ENCODE measurements around the gene TAF15. TPM values are rescaled to one million over a fixed set of nuclear protein-coding genes. Genes with fewer than 3 reads are reported as not detected.

TAF15 gene
- total and polyA plus RNA-seq, 10 of the 15 experiments (the other 5 are each of a cell fraction or from before 2014, with no cell fraction given): 9.5 to 259 (median 40.4) TPM

DNA sequence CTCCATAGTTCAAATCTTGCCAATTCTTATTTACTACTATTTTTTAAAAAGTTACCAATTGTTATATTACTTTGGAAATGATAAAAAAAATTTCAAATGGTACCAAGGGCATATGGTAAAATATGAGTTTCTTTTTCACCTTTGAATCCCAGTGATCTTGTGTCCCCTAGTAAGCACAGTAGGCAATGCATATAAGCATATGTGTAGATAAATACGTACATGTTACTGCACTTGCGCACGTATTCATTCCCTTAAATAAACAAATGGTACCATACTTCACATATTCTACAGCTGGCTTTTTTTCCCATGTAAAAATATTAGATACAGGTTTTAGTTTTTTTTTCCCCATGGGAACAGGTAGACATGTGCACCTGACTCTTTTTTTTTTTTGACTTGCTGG is 31.8 kb downstream of the TAF15 start:
- RAD21 ChIA-PET (ENCODE audit: unreplicated experiment): interaction anchor here (0.7 to 1.1 kb wide), 2 partner anchors 10 to 17 kb away, joined by 3 read pairs; no protein-coding TSS in a partner anchor
- Histone ChIP-seq H3K79me2 (ENCODE audit: control insufficient read depth, insufficient read depth, low read length) (no peaks in the 10 kb centered on the region), H3K36me3 (ENCODE audit: control insufficient read depth in 2 of 2, insufficient read depth in 2 of 2, low read length in 1 of 2) (peaks cover 8 to 45% of the 10 kb centered on the region in 2 experiments), H3K9me3 (replicated peaks; ENCODE audit: control insufficient read depth, insufficient read depth, low read length) (no peaks in the 10 kb centered on the region), H3K27me3 (replicated peaks in 1 of 2; ENCODE audit: control insufficient read depth in 2 of 2, insufficient read depth in 2 of 2, low read length in 1 of 2) (no peaks in the 10 kb centered on the region), H3K27ac (ENCODE audit: control insufficient read depth, insufficient read depth) (no peak overlapping the region), H3K4me2 (ENCODE audit: control insufficient read depth, insufficient read depth) (no peak overlapping the region), H3K4me3 (no peak overlapping the region), H2AFZ (ENCODE audit: control insufficient read depth, low read depth, low read length) (no peak overlapping the region), H3K9ac (ENCODE audit: control insufficient read depth, insufficient read depth, low read length) (no peak overlapping the region), H4K20me1 (ENCODE audit: control insufficient read depth, insufficient read depth) (no peaks in the 10 kb centered on the region), H3K4me1 (ENCODE audit: control insufficient read depth, insufficient read depth, low read length) (no peaks in the 10 kb centered on the region)
- in situ Hi-C loops (cut with MboI) (no loop called here), intact Hi-C loops (cut with micrococcal nuclease; ENCODE audit: unreplicated experiment) (no loop called here)
- TF ChIP-seq BMI1 (IDR thresholded peaks at IDR 0.05; ENCODE audit: borderline replicate concordance) (no peak), BACH1 (IDR thresholded peaks at IDR 0.05; ENCODE audit: borderline replicate concordance) (no peak)
- TF ChIP-seq, protein P1, sequence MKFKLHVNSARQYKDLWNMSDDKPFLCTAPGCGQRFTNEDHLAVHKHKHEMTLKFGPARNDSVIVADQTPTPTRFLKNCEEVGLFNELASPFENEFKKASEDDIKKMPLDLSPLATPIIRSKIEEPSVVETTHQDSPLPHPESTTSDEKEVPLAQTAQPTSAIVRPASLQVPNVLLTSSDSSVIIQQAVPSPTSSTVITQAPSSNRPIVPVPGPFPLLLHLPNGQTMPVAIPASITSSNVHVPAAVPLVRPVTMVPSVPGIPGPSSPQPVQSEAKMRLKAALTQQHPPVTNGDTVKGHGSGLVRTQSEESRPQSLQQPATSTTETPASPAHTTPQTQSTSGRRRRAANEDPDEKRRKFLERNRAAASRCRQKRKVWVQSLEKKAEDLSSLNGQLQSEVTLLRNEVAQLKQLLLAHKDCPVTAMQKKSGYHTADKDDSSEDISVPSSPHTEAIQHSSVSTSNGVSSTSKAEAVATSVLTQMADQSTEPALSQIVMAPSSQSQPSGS (IDR thresholded peaks at IDR 0.05; ENCODE audit: low read length): no peak
- TF ChIP-seq, protein P2, sequence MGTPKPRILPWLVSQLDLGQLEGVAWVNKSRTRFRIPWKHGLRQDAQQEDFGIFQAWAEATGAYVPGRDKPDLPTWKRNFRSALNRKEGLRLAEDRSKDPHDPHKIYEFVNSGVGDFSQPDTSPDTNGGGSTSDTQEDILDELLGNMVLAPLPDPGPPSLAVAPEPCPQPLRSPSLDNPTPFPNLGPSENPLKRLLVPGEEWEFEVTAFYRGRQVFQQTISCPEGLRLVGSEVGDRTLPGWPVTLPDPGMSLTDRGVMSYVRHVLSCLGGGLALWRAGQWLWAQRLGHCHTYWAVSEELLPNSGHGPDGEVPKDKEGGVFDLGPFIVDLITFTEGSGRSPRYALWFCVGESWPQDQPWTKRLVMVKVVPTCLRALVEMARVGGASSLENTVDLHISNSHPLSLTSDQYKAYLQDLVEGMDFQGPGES (IDR thresholded peaks at IDR 0.05): no peak
- POLR2A ChIA-PET: interaction anchor here (0.6 to 0.7 kb wide), 3 partner anchors 62 to 236 kb away, joined by 3 to 8 read pairs (median 6); no protein-coding TSS in a partner anchor
- CTCF ChIA-PET: interaction anchor here (1.0 to 2.2 kb wide), 3 partner anchors 9 to 90 kb away, joined by 3 to 7 read pairs (median 6); partner anchors contain the start of gene RDM1
- no TSS peak for BruUV-seq (replicated peaks)
- FAIRE-seq: no peak
- SMC1A ChIA-PET (ENCODE audit: uncharacterized antibody, unreplicated experiment): interaction anchor here (0.6 to 1.4 kb wide), 4 partner anchors 15 to 128 kb away, joined by 3 to 4 read pairs (median 4); no protein-coding TSS in a partner anchor
- no peak for ATAC-seq
- no peak for DNase-seq (ENCODE audit: low read depth, low spot score)
- WGBS (ENCODE audit: insufficient coverage, insufficient replicate concordance, low lambda C conversion rate, missing lambda C conversion rate): 99% methylated on average over 3 of the region's 3 CpGs

Measured in GM12878 (cell line).